SKM-1 (cell line): ENCODE measurements around the gene CCDC78.

Source experiments
- DNase-seq: peaks from one replicate; lab custom pipeline; 2025; ENCODE audit not compliant: unreplicated experiment; lab: John Stamatoyannopoulos, UW

CCDC78 gene

DNA sequence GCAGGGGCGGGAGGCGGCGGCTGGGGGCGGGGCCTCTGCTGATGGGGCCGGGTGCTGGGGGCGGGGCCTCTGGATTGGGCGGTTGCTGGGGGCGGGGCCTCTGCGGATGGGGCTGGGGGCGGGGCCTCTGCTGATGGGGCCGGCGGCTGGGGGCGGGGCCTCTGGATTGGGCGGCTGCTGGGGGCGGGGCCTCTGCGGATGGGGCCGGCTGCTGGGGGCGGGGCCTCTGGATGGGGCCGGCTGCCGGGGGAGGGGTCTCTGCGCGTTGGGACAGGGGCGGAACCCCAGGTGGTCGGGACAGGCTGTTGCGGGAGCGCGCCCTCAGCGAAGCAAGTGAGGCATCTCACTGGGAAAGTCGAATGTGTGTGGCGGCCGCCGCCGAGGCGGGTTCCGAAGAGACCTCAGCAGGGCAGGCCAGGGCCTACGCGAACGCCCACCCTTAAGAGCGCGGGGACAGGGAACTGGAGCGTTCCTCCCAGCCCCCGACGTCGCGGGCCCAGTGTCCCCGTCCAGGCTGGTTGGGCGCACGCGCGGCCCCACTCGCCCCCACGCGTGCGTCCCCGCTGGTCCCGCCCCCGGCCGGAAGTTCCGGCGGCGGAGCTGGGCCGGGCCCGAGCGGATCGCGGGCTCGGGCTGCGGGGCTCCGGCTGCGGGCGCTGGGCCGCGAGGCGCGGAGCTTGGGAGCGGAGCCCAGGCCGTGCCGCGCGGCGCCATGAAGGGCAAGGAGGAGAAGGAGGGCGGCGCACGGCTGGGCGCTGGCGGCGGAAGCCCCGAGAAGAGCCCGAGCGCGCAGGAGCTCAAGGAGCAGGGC is 46.2 kb downstream of the CCDC78 start, which contains the start of gene STUB1:
TSS of gene STUB1 (plus strand) at position 597 of the 811 bp plus-strand sequence. CDS start at position 713, 116 bp downstream.
- DNase-seq = peak; percentile 60

DNA sequence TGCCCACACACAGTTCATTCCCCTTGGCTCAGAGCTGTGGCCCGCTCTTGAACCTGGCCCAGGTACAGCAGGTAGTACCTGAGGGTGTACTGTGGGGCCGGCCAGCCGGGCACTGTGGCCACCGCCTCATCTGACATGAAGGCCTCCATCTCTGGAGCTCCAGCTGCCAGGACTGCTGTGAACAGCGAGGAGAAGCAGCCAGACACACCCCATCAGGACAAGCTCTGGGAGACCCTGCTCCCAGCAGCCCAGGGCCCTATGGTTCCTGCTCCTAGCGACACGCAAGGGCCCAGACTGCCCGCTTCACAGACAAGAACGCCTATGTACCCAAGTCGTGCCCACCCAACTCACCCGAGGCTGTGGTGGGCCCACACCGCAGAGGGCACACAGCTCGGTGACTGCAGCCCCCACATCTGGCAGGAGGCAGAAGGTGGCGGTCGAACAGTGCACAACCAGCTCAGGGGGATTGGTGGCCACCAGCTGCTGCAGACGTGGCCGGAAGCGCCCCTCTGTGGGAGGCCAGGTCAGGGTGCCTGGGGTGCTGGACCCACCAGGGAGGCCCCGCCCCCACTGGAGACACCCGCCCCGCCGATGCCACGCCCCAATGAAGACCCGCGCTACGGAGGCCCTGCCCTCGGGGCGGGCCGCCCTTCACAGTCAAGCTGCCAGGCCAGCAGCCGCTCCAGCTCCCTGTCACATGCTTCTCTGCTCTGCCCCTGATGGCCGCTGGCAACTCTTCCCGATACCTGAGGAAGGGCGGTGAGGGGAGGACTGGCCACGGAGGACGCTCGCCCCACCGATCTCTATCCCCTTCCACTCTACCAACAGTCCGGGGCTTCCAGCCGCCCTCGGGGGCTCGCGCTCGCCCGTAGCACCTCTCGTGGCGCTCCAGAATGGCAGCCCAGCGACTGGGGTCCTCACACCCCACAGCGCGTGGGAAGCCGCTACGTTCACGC is 47.1 kb downstream of the CCDC78 start:
- no peak for DNase-seq

DNA sequence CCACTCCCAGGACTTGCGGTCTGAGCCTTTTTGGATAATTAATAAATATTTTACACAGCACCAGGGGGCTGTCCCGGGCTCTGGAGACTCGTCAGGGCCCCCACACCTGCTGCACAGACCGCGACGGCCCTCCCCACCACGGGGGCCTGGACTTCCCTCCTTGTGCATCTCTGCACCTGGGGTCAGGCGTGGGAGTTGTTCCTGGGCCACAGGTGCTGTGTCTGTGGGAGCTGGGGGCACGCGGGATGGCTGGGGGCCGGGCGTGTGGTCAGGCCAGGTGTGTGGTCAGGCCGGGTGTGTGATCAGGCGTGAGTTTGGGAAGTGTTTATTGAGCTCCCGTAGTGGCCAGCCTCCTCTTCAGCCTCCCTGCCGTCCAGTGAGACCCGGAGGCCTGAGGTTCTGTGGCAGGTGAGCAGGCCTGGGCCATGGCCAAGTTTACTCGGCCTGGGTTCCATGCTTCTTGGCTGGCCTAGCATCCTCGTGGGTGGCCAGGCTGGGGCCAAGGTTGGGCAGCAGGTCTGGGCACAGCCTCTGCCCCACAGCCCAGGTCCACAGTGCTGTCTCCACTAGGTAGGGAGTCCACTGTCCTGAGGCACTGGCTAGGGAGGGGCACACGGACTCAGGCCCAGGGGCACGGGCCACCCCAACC is 47.9 kb downstream of the CCDC78 start:
- no peak for DNase-seq

DNA sequence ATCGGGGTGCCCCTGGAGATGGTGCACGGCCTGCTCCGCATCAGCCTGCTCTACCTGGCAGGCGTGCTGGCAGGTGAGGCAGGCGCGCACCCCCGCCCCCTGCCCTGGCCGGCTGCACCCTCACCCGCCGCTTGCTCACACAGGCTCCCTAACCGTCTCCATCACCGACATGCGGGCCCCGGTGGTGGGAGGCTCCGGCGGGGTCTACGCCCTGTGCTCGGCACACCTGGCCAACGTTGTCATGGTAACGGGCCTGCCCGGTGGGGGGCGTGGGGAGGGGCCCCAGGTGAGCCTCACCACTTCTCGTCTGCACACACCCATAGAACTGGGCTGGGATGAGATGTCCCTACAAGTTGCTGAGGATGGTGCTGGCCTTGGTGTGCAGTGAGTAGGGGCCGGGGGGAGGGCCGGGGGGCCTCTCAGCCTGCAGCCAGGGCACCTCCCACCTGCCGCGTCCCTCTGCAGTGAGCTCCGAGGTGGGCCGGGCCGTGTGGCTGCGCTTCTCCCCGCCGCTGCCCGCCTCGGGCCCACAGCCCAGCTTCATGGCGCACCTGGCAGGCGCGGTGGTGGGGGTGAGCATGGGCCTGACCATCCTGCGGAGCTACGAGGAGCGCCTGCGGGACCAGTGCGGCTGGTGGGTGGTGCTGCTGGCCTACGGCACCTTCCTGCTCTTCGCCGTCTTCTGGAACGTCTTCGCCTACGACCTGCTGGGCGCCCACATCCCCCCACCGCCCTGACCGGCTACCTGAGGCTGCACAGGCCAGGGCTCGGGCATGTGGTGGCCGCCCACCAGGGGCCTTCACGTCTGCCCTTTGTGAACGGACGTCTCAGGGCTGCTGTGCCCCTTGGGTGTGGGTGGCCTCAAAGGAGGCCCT is 48.7 kb downstream of the CCDC78 start:
- DNase-seq = no peak

DNA sequence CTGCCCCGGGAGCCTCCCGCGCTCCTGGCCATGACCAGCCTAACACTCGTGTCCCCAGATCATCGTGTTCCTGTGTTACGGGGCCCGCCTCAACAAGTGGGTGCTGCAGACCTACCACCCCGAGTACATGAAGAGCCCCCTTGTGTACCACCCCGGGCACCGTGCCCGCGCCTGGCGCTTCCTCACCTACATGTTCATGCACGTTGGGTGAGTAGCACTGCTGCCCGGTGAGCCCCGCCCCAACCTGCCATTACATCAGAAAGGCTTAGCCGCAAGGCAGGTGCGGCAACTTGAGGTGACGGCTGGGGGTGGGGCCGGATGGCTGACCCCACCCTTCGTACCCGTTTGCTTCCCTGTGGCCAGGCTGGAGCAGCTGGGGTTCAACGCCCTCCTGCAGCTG is 49.3 kb downstream of the CCDC78 start:
- no peak for DNase-seq

DNA sequence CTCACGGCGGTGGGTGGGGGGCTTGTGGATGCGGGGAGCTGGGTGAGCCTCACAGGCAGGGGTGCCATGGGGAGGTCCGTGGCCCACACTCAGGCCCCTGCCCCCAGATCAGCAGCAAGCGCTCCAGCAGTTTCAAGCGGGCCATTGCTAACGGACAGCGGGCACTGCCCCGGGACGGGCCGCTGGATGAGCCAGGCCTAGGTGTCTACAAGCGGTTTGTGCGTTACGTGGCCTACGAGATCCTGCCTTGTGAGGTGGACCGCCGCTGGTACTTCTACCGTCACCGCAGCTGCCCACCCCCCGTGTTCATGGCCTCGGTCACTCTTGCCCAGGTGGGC is 49.7 kb downstream of the CCDC78 start:
- DNase-seq = no peak

DNA sequence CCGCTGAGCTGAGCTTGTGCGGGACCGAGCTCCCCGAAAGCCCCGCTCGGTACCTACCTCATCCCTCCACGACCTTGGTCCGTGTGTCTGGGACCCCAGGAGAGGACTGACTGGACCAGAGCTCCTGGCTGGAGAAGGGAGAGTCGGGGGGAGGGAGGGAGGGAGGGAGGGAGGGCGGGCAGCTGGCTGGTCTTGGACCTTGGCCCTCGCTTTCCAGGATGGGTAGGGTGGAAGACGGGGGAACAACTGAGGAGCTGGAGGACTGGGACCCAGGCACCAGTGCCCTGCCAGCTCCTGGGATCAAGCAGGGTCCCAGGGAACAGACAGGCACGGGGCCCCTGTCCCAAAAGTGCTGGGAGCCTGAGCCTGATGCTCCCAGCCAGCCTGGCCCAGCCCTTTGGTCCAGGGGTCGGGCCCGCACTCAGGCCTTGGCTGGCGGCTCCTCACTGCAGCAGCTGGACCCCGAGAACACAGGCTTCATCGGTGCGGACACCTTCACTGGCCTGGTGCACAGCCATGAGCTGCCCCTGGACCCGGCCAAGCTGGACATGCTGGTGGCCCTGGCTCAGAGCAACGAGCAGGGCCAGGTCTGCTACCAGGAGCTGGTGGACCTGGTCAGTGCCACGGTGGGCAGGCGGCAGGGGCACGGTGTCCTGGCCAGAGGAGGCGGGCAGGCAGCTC is 50.2 kb downstream of the CCDC78 start:
- DNase-seq = no peak

DNA sequence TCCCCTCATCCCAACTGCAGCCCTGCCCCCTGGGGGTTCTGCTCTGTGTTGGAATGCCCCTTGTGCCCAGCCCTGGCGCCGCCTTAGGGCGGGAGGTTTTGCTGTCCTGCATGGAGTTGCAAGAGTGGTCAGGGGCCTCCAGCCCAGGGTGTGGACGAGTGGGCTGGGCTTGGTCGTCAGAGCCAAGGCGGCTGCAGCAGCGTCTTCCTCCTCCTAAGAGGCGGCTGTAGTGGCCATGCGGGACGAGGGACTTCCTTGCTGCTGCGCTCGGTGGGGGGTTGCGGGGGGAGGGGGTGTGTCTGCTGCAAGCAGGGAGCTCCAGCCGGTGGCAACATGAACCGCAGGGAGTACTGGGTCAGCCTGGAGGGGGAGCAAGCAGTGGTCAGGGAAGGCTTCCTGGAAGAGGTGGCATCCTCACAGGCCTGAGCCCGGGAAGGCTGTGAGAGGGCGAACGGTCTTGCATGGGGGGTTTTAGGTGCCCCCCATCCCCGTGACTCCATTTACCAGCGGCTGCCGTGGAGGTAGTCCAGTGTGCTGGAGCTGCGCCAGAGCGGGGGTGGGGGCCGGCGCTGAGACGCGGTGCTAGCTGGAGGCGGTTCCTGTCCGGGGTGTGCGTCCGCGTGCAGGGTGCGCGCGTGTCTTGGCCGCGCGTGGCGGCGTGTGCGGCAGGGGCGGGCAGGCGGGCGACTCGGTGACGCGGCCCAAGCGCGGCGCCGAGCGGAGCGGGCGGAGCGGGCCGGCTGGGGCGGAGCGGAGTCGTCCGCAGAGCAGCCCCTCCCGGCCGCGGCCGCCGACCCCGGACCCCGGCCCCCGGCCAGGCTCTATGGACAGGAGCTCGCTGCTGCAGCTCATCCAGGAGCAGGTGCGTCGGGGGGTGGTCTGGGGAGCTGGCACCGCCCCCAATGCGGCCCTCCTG is 51.0 kb downstream of the CCDC78 start, which contains the start of gene RHBDL1:
TSS of gene RHBDL1 (plus strand) at position 704 of the 916 bp plus-strand sequence. CDS start at position 824, 120 bp downstream.
- DNase-seq = no peak

DNA sequence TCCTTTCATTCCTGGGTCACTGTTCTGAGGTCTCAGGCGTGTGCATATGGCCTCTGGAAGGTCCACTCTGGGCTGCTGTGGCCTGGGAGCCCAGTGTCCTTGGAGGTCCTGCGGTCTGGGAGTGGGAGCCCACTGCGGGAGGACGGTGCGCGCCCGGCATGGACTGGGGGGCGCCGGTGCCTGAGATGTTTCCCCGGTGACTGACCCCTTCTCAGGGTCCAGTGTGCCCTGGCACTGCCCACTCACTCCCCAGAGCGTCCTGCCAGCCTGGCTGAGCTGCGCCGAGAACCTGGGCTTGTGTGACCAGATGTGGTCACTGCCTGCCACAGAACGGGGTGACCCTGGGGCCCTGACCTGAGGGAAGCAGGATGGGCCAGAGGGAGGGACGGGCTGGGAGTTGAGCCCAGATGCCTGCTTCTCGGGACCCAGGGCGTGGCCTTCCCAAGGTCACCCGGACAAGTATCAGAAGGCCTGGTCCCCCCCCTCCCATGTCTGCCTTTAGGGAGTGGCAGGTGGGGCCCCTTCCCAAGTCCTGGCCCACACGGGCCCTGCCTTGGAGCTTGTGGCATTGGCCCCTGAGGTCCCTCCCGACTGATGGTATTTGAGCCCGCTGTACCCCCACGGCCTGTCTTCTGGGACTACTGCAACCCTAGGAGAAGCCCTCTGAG is 51.9 kb downstream of the CCDC78 start:
- DNase-seq = no peak

DNA sequence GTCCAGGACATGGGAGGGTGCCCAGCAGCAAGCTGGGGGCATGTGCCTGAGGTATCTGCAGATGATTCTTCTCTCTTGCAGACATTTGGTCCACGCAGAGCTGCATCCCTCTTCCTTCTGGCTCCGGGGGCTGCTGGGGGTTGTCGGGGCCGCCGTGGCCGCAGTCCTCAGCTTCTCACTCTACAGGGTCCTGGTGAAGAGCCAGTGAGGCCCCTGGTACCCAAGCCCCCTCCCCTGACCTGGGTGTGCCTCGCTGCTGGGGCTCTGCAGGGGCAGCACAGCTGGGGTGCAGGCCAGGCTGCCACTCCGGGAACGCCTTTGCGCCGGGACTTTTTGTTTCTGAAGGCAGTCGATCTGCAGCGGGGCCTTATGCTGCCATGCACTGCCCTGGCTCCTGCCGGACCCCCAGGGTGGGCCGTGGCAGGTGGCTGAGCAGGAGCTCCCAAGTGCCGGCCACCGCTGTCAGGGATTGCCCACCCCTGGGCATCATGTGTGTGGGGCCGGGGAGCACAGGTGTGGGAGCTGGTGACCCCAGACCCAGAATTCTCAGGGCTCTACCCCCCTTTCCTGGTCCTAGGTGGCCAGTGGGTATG is 52.7 kb downstream of the CCDC78 start:
- no peak for DNase-seq

DNA sequence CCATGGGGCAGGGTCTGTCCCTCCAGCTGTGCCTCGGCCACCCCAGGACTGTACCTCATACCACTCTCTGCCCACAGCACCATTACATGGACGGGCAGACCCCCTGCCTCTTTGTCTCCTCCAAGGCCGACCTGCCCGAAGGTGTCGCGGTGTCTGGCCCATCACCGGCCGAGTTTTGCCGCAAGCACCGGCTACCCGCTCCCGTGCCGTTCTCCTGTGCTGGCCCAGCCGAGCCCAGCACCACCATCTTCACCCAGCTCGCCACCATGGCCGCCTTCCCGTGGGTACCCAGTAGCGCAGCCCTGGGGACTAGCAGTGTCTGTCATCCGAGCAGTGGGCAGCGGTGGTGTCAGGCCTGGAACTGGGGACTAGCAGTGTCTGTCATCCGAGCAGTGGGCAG is 53.4 kb downstream of the CCDC78 start:
- no peak for DNase-seq
